Epithelial cell of prostate (primary cell): ENCODE measurements around the gene SLCO4A1.

Source experiments
- DNase-seq: peaks from one replicate; pipeline ENCODE4 v3.0.0-alpha.2; 2011; ENCODE audit warnings: low read depth, low spot score
- H3K27ac ChIP-seq: fragments of 450-650 bp; 2 replicates; pipeline ENCODE4 v1.5.1; 2017; ENCODE audit warnings: mild to moderate bottlenecking

Gene SLCO4A1, protein sequence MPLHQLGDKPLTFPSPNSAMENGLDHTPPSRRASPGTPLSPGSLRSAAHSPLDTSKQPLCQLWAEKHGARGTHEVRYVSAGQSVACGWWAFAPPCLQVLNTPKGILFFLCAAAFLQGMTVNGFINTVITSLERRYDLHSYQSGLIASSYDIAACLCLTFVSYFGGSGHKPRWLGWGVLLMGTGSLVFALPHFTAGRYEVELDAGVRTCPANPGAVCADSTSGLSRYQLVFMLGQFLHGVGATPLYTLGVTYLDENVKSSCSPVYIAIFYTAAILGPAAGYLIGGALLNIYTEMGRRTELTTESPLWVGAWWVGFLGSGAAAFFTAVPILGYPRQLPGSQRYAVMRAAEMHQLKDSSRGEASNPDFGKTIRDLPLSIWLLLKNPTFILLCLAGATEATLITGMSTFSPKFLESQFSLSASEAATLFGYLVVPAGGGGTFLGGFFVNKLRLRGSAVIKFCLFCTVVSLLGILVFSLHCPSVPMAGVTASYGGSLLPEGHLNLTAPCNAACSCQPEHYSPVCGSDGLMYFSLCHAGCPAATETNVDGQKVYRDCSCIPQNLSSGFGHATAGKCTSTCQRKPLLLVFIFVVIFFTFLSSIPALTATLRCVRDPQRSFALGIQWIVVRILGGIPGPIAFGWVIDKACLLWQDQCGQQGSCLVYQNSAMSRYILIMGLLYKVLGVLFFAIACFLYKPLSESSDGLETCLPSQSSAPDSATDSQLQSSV

DNA sequence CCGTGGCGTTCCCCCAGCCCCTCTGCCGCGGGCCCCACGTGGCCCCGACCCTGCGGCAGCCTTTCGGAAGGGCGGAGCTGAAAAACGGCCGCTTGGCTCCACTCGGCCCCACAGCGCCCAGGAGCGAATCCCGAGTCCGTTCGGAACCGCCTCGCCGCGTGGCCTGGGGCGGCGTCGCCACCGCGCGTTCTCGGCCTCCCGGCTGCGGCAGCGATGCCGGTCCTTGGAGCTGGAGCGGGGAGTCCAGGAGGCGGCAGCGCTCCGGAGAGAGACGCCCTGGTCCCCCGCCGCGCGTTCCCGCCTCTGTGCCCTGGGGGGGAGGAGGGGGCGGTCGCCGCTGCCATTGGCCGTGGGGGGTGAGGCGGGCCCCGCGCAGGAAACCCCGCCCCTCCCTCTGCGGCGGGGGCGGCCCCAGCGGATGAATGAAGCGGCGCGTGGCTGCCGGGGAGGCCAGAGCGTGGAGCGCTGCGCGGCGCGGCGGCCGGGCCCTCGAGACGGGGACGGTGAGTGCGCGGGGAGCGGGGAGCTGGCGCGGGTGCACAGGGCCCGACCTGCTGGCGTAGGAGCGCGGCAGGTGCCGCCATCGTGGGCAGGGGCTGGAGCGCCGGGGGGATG lies at the start of gene SLCO4A1:
Gene SLCO4A1, plus strand, starts transcription at position 453 of the 615 bp plus-strand sequence. CDS start 13,952 bp downstream, outside the sequence.
- no peak within 1 kb of the TSS for H3K27ac ChIP-seq
- DNase-seq = no peak

DNA sequence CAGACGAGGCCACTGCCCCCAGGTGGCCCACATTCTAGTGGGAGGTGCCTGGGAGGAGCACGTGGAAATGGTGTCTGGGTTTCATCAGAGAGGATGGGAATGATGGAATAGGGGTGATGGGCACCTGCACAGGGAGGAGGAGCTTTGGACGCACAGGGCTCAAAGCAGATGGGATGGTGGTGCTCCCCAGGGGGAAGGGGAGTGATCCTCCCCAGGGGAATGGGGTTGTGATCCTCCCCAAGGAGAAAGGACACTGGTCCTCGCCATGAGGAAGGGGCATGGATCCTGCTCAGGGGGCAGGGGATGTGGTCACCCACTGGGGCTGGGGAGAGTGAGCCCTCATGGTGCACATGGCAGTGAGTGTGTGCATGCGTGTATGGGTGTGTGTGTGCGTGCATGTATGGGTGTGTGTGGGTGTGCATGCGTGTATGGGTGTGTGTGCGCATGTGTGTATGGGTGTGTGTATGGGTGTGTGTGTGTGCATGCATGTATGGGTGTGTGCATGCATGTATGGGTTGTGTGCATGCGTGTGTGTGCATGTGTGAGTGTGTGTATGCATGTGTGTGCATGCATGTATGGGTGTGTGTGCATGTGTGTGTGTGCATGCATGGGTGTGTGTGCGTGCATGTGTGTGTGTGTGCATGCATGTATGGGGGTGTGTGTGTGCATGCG lies 49.7 kb upstream of the SLCO4A1 start:
- H3K27ac ChIP-seq = no peak overlapping the region
- no peak for DNase-seq

GRCh38 chr20:62593616-62594015 lies 48.7 kb upstream of the SLCO4A1 start:
- H3K27ac ChIP-seq = no peak overlapping the region
- DNase-seq = no peak

- DNase-seq = no peak
- H3K27ac ChIP-seq = no peak overlapping the region
Measured at GRCh38 chr20:62595069-62595468, 47.2 kb upstream of the SLCO4A1 start.

GRCh38 chr20:62595491-62595890 lies 46.8 kb upstream of the SLCO4A1 start:
- no peak overlapping the region for H3K27ac ChIP-seq
- DNase-seq = no peak

GRCh38 chr20:62596486-62596885 lies 45.8 kb upstream of the SLCO4A1 start:
- H3K27ac ChIP-seq = no peak overlapping the region
- no peak for DNase-seq

DNA sequence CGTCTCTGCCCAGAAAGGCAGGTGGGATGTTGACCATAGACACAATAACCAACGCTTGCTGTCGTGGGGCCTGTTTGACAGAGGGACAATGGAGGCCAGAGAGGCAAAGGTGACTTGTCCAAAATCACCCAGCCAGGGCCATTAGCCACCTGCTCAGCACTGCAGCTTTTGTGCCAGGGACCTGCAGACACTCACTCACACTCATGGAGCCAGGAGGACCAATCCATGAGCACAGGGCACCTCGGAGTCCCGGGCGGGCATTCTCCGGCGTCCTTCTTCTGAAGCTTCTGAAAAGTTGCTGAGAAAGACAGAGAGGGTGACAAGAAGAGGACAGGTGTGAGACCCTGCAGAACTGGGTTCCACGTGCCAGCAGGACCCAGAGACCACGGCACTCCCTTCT lies 45.4 kb upstream of the SLCO4A1 start:
- H3K27ac ChIP-seq = no peak overlapping the region
- DNase-seq = no peak

DNA sequence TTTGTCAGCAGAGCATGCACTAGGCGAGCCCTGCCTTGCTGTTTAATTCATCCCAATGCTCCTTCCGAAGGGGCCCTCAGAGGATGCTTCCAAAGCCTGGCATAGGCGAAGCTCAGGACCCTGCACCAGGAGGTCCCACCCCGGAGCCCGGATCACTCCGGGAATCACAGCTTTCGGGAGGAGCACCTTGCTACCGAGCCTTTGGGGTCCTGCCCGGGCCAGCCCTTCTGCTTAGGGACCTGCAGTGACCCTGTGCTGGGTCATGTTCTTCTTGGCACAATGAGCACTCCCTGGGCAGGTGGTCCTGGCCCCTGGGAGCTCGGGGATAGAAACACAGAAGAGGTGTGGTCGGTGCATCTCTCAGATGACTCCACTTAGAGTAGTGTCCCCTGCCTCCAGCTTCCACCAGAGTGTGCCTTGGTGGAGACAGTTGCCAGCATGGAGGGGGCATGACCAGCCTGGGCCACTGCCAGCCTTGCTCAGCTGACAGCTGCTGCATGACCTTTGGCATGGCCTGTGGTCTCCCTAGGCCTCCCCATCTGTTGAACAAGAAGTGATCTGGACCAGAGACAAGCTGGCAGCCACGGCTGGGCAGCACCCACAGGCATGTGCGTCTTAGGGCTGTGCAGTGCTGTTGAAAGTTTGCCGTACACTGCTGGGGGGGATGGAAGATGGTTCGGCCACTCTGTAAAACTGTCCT lies 44.7 kb upstream of the SLCO4A1 start:
- DNase-seq = no peak
- H3K27ac ChIP-seq = no peak overlapping the region

- no peak for DNase-seq
- peak overlapping the region; percentile 13 for H3K27ac ChIP-seq
Measured at GRCh38 chr20:62598761-62599194, 43.5 kb upstream of the SLCO4A1 start.

GRCh38 chr20:62599216-62600110 lies 42.8 kb upstream of the SLCO4A1 start:
- peak overlapping the region; percentile 13 for H3K27ac ChIP-seq
- no peak for DNase-seq

DNA sequence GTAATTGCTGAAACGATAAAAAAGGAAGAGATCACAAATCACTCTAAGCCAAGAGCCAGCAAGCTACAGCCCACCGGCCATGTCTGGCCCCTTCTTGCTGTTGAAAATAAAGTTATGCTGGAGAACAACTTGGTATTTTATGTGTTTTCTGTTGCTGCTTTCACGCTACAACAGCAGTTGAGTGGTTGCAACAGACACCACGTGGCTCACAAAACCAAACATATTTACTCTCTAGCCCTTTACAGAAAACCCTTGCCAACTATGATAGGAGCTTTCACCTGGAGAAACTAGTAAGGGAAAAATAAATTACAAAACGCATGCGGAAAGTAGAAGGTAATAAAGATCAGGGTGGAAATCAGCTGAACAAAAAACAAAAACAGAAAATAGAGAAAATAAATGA lies 41.1 kb upstream of the SLCO4A1 start:
- no peak overlapping the region for H3K27ac ChIP-seq
- DNase-seq = no peak

DNA sequence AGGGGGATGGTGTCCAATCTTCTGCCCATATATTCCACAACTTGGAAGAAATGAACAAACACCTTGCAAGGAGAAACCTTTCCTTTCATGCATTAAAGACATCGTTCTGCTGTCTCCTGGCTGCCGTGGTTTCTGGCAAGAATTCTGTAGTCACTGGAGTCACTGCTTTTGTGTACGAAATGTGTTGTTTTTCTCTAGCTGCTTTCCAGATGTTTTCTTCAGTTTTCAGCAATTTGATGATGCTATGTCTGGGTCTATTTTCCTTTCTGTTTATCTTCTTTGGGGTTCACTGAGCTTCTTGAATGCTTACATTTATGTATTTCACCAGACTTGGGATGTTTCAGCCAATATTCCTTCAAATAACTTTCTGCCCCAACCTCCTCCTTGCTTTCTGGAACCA lies 40.6 kb upstream of the SLCO4A1 start:
- H3K27ac ChIP-seq = no peak overlapping the region
- DNase-seq = no peak

GRCh38 chr20:62602550-62602949 lies 39.8 kb upstream of the SLCO4A1 start:
- H3K27ac ChIP-seq = peak overlapping the region; percentile 71
- no peak for DNase-seq

DNA sequence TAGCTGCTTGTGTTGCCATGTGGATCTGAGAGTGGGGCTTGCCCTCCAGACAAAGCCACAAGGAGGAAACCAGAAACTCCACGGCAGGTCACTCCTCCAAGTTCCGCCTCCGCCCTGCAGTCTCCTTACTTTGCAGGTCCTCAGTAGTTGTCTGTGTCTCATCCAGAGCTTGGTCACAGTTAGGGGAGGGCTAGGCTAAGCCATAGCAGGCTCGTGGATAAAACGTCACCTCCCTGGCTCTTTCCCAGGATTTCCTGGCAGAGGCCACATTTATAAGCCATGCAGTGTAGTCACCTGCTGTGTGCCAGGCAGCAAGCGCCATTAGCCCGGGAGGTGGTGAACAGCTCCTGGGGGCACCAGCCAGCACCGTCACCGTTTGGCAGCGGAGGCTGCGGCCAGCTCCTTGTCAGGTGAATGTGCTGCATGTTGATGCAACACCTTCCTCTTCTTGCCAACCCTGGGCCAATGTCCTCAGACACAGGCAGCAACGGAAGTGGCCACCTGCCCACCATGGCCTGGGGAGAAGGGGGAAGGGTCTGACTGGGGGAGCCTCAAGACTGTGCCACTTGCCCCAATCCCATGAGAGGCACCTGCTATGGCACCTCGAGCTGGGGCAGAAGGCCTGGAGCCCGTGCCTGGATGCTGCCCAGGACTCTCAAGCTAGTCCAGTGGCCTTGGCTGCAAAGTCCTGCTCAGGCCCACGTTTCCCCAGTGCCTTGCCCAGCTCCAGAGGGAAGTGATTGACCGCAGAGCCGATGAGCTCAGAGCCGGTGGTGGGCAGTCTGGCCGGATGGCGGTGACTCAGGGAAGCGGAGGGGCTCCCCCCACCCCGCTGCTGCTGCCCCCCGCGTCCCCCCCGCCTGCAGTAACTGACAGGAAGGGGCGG lies 39.0 kb upstream of the SLCO4A1 start:
- H3K27ac ChIP-seq = peak overlapping the region; percentile 71
- peak; percentile 33 for DNase-seq

GRCh38 chr20:62603907-62604785 lies 38.2 kb upstream of the SLCO4A1 start:
- peak overlapping the region; percentile 71 for H3K27ac ChIP-seq
- DNase-seq = no peak

- no peak overlapping the region for H3K27ac ChIP-seq
- DNase-seq = no peak
Measured at GRCh38 chr20:62604796-62605195, 37.5 kb upstream of the SLCO4A1 start.
